ENCODE data around the gene CASTOR2.
"Not testable (repeated sequence)": the region's sequence is repeated elsewhere in the genome, so short reads cannot be mapped to it uniquely, and the experiment has no call there.

The CASTOR2 gene

DNA sequence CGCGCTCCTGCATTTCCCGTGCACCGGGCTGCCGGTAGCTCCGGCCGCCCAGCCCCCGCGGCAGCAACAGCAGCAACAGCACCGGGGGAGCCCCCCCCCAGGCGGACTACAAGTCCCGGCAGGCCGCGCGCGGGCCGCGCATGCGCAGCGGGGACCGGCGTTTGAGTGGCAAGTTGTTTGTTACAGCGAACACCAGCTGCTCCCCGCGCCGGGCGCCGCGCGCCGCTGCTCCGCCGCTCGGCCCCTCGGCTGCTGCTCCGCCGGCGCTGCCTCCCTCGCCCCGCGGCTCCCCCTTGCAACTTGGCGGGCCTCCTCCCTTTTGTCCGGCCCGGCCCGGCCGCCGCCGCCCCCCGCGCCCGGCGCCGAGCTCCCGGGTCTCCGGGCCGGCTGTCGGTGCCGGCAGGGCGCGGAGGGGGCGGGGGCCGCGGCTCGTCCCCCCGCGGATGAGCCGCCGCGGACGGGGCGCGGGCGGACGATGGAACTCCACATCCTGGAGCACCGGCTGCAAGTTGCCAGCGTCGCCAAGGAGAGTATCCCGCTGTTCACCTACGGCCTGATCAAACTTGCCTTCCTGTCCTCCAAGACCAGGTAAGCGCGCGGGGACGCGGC lies at the start of gene CASTOR2:
CASTOR2 (plus strand) TSS at position 195 of the 609 bp plus-strand sequence; CDS start at position 476, 281 bp downstream.
- not testable (repeated sequence) for DNase-seq

DNA sequence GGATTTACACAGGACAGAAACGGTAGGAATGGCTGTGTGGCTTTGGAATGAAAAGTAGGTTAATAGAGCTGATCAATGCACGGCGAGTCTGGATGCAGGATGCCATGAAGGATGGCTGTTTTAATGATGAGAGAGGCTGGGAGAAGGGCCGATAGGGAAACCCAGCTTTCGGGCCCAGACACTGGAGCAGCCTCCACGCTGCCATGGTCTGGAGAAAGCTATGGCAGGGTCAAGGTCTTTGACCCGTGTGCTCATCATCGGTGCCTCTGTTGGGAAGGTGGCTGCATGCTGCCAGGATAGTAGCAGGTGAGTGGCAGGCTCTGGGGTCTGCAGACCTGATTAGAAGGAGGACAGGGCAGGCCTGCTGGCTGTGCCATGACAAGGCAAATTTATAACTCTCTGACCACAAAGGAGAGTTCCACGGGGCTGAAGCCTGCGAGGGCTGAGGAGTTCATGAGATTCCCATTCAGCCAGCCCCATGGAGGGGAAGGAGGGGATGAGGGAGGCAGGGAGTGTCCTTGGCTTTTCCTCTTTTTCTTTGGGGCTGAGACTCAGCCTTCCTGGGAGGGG lies 42.1 kb upstream of the CASTOR2 start:
- not testable (repeated sequence) for DNase-seq

DNA sequence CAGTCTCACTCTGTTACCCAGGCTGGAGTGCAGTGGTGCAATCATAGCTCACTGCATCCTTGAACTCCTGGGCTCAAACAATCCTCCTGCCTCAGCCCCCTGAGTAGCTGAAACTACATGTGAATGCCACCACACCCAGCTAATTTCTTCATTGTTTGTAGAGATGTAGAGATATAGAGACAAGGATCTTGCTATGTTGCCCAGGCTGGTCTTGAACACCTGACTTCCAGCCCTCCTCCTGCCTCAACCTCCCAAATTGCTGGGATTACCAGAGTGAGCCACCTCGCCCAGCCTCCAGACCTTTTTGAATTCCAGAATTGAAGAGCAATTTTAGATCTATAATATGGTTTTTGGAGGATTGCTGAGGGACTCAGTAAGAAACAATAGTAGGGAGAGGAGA lies 40.9 kb upstream of the CASTOR2 start:
- DNase-seq: not testable (repeated sequence)

DNA sequence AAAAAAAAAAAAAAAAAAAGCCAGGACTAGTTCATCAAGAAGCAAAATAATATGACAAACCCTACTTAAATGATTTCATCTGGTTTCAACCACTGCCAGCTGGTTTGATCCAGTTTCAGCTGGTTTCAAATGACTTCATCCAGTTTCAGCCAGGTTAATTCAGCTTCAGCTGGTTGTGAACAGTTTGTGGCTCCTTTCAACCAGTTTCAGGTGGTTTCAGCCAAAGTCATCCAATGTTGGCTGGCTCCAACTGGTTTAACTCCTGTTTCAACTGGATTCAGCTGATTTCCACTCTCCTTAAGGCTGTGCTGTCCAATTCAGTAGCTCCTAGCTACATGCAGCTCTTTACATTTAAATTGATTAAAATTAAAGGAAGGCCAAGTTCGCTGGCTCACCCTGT lies 37.5 kb upstream of the CASTOR2 start:
- DNase-seq: not testable (repeated sequence)

DNA sequence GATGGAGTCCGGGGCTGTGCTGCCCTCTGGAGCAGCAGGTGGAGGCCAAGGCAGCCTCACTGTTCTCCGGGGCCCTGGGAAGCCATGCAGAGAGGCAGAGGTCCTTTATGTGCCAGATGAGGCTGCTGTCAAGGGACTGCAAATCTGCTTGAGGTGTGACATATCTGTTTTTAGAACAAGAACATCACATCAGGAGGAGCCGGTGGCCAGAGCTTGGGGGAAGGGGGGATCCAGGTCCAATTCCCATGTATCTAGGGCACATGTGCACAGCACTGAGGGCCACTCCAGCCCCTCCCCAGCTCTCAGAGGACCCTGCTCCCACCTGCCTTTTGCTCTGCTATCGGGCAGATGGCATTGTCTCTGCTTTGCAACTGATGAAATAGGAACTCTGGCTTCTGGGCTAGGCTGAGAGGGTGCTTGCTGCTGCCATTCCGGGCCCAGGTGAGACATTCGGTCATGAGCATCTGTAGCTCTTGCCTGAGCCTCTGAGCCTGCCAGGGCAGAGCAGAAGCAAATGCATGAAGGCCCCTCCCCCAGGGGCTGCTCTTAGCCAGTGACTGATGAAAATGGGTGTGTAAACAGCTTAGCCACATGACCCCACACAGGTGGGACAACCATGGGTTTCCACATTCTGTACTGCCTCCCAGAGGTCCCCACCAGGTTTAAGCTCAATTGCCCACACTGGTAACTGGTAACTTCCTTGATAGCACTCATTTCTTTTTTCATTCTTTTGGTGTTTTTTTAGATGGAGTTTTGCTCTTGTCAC lies 32.8 kb upstream of the CASTOR2 start:
- DNase-seq: not testable (repeated sequence)

DNA sequence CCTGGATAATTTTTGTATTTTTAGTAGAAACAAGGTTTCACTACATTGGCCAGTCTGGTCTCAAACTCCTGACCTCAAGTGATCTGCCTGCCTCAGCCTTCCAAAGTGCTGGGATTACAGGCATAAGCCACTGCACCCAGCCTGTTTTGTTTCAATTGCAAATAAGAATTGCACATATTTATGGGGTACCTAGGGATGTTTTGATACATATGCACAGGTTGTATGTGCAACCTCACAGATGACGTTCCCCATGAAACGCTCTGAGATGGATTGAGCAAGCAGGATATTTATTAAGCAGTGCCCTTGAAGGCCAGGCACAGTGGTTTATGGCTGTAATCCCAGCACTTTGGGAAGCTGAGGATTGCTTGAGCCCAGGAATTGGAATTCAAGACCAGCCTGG lies 25.1 kb upstream of the CASTOR2 start:
- not testable (repeated sequence) for DNase-seq

DNA sequence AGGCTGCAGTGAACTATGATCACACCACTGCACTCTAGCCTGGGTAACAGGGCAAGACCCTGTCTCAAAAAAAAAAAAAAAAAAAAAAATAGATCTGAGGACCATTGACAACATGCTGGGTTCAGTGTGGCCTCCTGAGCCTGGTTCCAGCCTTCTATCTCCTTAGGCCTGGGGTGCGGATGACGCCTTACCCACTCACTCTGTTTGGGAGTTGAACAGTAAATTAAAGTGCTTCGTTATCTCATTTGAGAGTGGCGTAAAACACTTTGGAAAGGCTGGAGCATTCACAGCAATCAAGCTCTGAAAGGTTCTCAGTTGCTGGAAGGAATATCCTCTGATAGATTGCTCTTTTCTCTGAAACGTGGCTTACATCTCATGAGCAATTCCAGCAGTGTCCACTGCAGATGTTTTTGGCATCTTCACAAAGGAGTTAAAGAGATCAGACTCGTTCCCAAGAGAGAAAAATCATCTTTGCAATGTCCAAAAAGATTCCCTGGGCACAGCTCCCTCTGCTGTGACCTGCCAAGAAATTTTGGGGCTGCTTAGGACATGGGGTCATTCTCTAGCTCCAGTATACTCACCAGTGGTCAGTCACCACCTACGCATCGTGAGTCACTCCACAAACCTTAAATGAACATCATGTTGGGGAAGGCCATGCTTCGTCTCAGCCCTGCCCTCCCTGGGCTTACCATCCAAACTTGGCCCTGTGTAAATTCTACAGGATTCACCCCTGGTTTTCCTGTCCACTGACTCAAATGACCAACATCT lies 23.0 kb upstream of the CASTOR2 start:
- DNase-seq: not testable (repeated sequence)

DNA sequence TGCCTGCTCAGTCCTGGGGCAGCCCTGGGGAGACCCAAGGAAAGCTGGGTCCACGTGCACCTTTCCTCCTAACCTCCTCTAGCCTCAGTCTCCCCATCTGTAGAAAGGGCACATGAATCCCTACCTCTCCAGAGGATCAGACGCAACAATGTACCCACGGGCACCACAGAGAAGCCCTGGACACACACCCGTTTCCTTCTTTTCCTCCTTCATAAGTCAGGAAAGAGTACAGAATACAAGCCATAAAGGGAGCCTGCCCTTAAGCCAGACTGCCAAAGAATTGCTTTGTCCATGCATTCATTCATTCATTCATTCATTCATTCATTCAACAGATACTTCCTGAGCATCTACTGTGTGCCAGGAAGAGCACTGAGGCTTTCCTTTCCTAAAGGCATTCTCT lies 20.6 kb upstream of the CASTOR2 start:
- DNase-seq: not testable (repeated sequence)

DNA sequence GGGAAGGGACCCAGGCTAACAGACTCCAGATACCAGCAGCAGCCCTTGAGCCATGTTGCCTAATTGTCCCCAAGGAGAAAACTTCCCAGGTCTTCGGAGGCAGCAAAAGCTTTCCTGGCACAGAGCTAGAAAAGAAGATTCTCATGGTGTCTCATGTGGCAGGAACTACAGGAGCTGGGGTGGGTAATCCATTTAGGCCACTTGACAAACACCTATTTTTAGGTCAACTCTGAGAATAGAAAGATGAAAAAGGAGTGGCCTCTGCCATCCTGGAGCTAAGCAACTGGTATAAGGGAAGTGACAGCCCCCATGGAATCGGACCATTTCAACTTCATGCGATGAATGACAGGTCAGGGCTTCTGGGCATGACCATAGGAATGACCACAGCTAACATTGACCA lies 16.8 kb upstream of the CASTOR2 start:
- not testable (repeated sequence) for DNase-seq

DNA sequence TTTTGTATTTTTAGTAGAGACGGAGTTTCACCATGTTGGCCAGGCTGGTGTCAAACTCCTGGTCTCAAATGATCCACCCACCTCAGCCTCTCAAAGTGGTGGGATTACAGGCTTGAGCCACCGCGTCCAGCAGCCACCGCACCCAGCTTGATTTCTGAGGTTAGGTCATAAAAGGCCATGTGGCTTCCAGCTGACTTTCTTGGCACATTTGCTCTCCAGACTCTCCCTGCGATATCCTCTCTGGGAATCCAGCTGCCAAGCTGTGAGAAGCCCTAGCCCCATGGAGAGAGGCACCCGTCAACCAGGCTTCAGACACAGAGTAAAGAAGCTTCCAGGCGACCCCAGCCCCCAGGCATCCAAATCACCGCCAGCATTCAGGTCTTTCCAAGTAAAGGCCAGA lies 10.7 kb upstream of the CASTOR2 start:
- not testable (repeated sequence) for DNase-seq

DNA sequence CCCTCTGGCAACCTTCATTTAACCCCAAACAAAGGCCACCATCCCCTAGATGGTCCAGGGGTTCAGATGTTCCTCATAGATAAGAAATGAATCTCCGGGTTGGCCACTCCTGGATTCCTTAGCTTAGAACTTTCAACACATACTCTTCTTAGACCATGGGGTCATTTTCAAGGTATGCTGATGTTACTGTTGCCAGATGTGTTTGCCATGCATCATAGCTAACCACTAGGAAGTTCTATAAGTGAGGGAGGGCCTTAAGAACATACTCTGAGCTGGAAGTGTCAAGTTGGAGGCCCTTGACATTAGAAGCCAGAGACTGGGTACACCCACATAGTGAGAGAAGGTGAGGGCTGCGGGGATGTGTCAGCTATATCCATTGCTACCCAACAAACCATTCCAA lies 6.2 kb upstream of the CASTOR2 start:
- not testable (repeated sequence) for DNase-seq

DNA sequence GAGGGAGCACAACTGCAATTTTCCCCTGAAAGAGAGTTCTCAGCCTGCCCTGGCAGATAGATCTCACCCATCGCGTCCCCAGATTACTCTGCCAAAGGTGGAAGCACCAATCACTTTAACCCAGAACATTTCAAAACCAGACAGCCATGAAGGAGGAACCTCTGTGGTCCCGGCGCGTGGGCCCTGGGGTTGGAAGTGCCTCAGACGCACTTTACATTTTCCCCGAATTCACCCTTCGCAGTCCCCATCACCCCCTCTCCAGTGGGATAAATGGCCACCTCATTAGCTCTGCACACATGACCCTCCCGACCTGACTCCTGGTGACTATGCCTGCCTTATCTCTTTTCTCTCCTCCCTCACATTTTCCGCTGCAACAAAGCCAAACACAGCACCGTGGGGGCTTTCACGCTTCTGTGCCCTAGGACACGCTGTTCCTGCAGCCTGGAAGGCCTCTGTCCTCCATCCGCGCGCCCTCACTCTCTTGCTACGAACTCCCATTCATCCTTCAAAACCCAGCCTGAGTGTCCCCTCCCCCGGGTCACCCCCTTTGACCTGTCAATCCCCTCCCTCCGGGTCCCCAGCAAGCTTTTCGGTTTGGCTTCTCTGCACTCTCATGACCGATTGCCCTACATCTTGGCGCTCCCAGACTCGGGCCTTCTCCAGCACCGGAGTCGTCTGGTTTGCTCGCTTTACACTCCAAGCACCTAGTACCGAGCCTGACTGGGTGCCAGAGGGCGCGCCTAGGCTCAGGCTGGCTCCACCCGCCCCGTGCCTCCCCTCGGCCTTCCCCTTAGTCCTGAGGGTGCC lies 598 bp upstream of the CASTOR2 start:
- not testable (repeated sequence) for DNase-seq

DNA sequence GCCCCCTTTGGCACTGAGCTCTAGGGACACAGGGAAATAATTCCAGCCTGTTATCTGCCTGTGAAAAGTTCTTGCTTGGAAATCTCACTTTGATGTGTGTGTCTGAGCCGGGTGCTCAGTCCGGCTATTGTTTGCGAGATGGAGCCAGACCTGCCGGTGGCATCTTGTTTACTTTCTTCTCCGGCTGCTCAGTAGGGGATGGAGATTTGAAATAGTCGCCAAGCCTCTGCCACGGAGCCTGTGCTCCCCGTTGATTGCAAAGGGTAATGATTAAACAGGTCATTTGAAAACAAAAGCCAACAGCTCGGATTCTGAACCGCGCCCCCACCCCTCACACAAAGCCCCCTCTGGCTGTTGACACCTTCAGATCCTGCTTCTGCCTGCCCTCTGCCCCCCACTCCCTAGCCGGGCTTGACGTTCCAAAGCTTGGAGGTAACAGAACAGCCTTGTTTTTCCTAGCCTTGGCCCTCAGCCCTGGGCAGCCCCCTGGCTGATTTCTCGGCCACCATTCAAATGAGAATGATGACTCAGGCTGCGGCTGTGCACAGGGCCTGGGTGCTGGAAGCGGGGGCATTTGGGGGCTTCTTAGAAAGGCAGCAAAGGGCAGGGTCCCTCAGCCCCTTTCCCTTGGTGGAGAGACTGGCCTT lies 1.8 kb downstream of the CASTOR2 start:
- DNase-seq: not testable (repeated sequence)

DNA sequence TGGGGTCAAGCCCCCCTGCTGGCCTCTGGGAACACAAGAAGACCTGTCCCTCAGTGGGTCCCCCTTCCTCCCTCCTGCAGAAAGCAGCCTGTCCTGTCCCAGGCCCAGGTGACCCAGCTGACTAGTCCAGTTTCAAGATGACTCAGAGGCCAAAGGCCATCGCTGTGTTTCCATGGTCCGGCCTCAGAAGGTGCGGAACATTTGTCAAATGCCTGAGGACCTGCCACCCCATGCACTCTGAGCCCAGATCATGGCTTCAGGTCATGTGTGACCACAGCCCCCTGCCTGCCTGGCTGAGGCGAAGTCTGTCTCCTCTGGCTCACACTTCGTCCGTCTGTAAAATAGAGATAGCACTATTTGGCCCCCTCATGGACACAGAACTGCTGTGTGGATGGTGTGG lies 2.4 kb downstream of the CASTOR2 start:
- not testable (repeated sequence) for DNase-seq

DNA sequence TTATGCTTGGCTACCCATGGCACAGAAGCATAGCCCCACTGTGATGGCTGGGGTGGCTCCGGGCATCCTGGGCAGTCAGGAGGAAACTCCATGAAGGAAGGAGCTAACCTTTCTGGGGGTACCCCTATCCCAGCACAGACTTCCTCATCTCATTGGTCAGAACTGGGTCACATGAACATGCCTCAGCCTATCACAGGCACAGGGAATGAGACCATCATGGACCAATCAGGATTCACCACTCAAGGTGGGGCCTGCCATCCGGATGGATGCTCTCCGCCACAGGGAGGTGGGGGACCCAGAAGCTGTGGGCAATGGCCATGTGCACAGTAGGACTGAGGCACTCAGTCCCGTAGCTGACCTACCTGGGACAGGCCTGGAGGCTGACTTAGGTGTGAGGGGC lies 6.9 kb downstream of the CASTOR2 start:
- DNase-seq: not testable (repeated sequence)

DNA sequence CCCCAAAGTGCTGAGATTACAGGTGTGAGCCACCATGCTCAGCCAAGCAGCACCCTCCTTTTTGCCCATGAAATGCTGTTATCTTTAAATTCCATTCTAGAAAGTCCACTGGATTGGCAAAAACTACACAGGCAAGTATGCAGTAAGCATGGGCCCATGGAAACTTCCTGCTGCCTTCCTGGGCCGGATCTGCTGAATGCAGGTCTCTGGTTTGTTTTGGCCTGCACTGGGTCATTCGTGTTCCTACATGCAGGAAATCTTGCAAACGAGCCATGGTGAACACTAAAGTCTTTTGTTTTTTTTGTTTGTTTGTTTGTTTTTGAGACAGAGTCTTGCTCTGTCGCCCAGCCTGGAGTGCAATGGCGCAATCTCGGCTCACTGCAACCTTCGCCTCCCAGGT lies 7.9 kb downstream of the CASTOR2 start:
- not testable (repeated sequence) for DNase-seq

DNA sequence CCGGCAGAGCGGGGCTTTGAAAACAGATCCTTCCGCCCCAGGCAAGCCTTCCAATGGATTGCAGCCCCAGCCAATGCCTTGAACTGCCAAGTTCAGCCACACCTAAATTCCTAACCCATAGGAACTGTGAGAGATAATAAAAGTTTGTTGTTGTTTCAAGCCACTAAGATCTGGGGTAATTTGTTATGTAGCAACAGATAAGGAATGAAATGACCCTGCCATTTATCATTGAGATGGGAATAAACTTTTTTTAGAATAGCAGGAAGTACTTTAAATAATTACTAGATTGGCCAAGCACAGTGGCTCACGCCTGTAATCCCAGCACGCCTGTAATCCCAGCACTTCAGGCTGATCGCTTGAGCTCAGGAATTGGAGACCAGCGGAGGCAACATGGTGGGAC lies 11.5 kb downstream of the CASTOR2 start:
- not testable (repeated sequence) for DNase-seq

DNA sequence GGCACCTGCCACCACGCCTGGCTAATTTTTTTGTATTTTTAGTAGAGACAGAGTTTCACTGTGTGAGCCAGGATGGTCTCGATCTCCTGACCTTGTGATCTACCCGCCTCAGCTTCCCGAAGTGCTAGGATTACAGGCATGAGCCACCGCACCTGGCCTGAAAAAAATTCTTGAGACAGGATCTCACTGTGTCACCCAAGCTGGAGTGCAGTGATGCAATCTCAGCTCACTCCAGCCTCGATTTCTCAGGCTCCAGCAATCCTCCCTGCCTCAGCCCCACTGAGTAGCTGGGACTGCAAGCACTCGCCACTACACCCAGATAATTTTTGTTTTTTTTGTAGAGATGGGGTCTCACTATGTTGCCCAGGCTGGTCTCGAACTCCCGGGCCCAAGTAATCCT lies 13.0 kb downstream of the CASTOR2 start:
- not testable (repeated sequence) for DNase-seq

DNA sequence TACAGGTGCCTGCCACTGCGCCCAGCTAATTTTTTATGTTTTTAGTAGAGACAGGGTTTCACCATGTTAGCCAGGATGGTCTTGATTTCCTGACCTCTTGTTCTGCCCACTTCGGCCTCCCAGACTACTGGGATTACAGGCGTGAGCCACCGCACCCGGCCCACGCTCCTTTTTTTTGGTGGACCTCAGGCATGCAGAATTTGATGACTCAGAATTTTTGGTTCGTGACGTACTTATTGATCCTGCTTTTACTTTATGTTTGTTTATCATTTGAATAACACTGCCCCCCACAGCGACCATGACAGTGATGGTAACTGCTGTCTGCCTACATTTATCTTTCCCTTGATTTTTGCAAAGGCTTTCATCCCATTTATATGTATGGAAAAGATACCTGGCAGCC lies 23.9 kb downstream of the CASTOR2 start:
- not testable (repeated sequence) for DNase-seq

DNA sequence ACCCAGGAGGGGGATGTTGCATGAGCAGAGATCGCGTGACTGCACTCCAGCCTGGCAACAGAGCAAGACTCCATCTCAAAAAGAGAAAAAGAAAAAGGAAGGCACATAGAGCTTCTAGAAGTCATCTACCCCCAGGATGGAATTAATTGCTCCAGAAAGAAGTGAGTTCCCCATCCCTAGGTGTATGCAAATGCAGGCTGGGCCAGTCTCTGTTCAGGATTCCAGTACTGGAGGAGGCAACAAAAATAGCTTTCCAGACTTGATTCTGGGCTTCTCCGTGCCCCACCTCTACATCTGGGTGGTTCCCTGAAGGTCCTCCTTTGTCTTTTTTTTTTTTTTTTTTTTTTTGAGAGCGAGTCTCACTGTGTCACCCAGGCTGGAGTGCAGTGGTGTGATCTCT lies 28.6 kb downstream of the CASTOR2 start:
- DNase-seq: no peak

DNA sequence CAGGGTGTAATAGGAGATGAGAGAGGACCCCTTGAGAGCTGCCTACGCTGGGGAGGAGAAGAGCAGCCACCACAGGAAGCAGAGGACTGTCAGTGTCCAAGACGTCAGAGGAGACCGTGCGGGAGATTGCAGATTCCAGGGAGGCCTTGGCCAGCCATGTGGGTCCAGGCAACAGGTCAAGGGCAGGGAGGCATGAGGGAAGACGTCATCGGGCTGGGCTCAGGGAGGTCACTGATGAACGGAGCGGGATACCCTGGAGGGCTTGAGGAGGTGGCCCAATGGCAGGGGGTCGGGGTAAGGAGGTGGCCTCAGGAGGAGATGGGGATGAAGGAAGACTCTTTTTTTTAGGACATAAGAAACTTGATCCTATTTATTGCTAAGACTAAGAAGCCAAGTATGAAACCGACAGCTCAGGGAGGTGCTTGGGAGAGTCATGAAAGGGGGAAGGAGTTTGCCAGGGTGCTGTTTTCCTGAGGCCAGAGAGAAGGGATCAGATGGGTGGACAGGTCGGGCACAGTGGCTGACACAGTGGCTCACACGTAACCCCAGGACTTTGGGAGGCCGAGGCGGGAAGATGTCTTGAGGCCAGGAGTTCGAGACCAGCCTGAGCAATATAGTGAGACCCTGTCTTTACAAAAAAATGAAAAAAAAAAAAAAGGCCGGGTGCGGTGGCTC lies 30.5 kb downstream of the CASTOR2 start:
- DNase-seq: not testable (repeated sequence)
